SKM-1 treated with dmso at 0.1 percent for 144 hours (cell line): Measurements from ENCODE around the gene CTPS2.
"Not testable (repeated sequence)": the region's sequence is repeated elsewhere in the genome, so short reads cannot be mapped to it uniquely, and the experiment has no call there.

Experiments
- DNase-seq: peaks from one replicate; lab custom pipeline; 2025; ENCODE audit not compliant: unreplicated experiment; lab: John Stamatoyannopoulos, UW

Gene CTPS2

GRCh38 chrX:16712548-16713155 lies at the start of gene CTPS2:
CTPS2 (minus strand) TSS chrX:16712669; CDS start chrX:16702902, 9,767 bp downstream.
- DNase-seq = peak; percentile 35

- DNase-seq = not testable (repeated sequence)
Observed at GRCh38 chrX:16761500-16761899, 49.0 kb upstream of the CTPS2 start.

- no peak for DNase-seq
Observed at GRCh38 chrX:16756724-16757123, 44.3 kb upstream of the CTPS2 start.

GRCh38 chrX:16754019-16754418 lies 41.5 kb upstream of the CTPS2 start:
- DNase-seq = no peak

- no peak for DNase-seq
Observed at GRCh38 chrX:16750136-16750535, 37.7 kb upstream of the CTPS2 start.

GRCh38 chrX:16748425-16748824 lies 36.0 kb upstream of the CTPS2 start:
- no peak for DNase-seq

- DNase-seq = no peak
Observed at GRCh38 chrX:16745659-16746058, 33.2 kb upstream of the CTPS2 start.

- DNase-seq = no peak
Observed at GRCh38 chrX:16745102-16745501, 32.6 kb upstream of the CTPS2 start.

GRCh38 chrX:16743604-16744325 lies 31.3 kb upstream of the CTPS2 start:
- no peak for DNase-seq

GRCh38 chrX:16739574-16739973 lies 27.1 kb upstream of the CTPS2 start:
- peak; percentile 9 for DNase-seq

GRCh38 chrX:16737024-16737423 lies 24.6 kb upstream of the CTPS2 start:
- DNase-seq = no peak

GRCh38 chrX:16733013-16733412 lies 20.5 kb upstream of the CTPS2 start:
- DNase-seq = no peak

- DNase-seq = no peak
Observed at GRCh38 chrX:16730450-16730849, 18.0 kb upstream of the CTPS2 start.

GRCh38 chrX:16727637-16728036 lies 15.2 kb upstream of the CTPS2 start:
- no peak for DNase-seq

- DNase-seq = not testable (repeated sequence)
Observed at GRCh38 chrX:16726347-16726988, 14.0 kb upstream of the CTPS2 start.

- no peak for DNase-seq
Observed at GRCh38 chrX:16725072-16725471, 12.6 kb upstream of the CTPS2 start.

- no peak for DNase-seq
Observed at GRCh38 chrX:16722481-16722880, 10.0 kb upstream of the CTPS2 start.

- DNase-seq = peak; percentile 62
Observed at GRCh38 chrX:16719334-16720084, 7.0 kb upstream of the CTPS2 start, which contains the start of gene SYAP1. SYAP1 (plus strand) TSS chrX:16719612; CDS start chrX:16719725, 113 bp downstream.

GRCh38 chrX:16718824-16719333 lies 6.4 kb upstream of the CTPS2 start:
- DNase-seq = no peak

GRCh38 chrX:16716451-16716850 lies 4.0 kb upstream of the CTPS2 start:
- not testable (repeated sequence) for DNase-seq

GRCh38 chrX:16715638-16716037 lies 3.2 kb upstream of the CTPS2 start:
- not testable (repeated sequence) for DNase-seq
